Medulla oblongata (tissue), 1 donor: ENCODE measurements around the gene CD44.

ENCODE experiments used
- DNase-seq: peaks from one replicate; pipeline ENCODE4 v3.0.0-alpha.2; 2015; ENCODE audit errors: extremely low spot score

Gene CD44

DNA sequence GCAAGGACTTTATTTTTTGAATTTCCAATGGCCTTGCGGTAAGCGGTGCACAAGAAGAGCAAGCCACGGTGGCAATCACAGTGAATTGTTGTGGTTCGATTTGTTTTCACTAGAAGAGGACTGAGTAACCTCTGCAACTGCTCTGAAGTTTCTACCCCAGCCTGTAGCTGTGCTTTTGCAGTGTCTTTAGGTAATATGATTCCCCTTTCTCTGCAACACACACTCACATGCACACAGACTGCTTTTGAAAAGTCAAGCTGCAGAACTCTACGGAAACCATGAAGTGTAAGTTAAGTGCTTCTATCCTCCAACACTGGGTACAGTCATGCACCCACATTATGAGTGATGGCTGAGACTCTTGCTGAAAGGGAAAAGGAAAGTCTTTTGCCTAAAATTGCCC is 38.4 kb downstream of the CD44 start:
- DNase-seq, result no peak

DNA sequence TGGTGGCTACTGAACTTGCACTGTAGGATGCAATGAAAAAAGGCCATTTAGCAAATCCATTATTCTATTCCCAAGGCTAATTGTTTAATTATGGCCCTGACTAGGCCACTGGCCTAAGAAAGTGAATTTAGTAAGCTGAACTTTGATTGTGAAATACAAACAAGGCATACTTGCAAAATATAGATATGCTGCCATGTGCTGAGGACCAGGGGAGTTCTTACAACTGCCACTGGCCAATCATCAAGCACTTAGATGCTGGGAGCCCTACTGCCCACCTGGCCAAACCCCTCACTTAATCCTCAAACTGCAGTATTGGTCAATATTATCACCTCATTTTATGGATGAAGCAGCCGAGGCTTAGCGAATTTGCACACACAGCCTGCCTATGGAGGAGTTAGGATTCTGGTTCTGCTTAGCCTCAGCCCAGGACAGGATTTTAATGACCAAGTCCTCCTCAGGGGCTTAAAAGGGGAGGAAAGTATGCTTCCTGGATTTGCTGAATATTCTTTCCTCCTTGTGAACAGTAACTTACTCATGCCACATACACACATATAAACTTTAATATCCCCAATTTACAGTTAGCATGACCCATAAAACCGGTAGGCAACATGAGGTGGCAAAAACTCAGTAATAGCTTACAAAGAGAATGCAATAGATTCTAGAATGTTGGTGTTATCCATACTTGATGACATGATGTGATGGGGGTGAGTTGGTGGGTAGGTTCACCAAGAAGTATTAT is 39.3 kb downstream of the CD44 start:
- no peak for DNase-seq

DNA sequence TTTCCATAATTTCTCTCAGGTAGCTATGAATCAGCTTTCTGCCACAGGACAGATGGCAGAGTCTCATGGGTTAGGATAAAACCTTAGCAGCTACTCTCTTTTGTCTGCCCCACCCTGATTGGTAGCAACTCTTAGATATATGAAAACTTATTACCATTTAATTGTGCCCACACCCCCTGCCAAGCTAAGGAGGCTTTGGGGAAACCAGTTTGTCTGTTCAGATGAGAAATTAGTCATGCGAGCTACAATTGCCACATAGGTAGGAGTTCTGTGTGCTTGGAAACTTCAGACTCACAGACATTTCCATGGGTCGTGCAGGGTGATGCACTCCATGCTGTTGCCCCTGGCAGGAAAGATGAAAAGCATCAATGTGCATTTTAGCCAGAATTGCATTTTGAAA is 39.9 kb downstream of the CD44 start:
- DNase-seq, result no peak

DNA sequence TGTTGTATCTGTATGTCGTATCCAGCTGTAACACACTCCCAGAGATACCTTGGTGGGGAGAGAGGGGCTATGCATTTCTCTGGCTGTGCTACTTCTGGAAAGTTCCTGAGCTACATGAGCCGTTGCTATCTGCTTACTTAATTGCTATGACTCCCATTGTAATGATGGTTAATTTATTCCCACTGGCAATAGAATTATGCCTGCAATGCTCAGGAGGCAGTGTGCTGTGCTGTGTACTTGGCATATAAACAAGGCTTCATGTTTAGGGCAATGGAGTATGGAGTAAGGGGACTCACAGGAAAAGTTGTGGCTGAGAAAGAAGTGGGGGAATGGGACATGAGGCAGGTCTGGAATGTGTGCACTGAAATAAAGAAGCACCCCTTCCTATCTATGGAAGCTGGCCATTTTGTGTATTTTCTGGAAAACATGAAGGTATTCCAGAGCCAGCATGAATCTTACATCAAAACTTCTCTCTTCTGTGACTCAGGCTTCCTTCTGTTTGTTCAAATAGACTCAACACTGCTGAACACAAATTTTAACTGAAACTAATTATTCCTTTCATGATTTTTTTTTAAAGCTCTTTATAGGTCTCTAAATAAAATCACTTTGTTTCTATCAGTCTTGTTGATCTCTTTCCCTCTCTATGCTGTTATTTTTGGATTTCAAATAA is 40.6 kb downstream of the CD44 start:
- no peak for DNase-seq

DNA sequence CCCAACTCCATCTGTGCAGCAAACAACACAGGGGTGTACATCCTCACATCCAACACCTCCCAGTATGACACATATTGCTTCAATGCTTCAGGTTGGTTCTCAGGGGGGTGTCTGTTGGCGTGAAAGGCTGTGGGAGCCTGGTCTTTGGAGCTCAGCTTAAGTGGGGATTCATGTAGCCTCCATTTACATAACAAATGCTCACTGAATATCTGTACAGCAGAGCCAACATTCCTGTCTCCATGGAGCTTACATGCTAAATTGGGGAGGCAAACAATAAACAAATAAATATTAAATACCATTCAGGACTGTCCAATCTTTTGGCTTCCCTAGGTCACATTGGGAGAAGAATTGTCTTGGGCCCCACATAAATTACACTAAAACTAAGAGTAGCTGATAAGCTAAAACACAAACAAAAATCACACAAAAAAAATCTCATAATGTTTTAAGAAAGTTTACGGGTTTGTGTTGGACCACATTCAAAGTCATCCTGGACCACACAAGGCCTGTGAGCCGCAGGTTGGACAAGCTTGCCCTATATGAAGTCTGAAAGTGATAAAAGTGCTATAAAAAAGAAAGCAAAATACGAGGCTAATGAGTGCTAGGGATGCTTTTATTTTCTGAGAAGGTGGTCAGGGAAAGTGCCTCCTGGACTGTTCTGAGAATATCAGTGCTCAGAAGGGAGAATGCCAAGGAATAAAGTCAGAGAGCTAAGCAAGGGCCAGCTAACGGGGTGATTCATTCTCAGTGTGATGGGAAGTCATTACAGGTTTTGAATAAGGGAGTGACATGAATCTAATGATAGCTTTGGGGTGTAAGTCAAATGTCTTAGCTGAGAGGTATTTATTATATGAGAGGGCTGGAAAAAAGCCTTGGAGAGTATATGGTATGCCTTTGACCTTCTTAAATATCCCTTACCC is 41.6 kb downstream of the CD44 start:
- no peak for DNase-seq

DNA sequence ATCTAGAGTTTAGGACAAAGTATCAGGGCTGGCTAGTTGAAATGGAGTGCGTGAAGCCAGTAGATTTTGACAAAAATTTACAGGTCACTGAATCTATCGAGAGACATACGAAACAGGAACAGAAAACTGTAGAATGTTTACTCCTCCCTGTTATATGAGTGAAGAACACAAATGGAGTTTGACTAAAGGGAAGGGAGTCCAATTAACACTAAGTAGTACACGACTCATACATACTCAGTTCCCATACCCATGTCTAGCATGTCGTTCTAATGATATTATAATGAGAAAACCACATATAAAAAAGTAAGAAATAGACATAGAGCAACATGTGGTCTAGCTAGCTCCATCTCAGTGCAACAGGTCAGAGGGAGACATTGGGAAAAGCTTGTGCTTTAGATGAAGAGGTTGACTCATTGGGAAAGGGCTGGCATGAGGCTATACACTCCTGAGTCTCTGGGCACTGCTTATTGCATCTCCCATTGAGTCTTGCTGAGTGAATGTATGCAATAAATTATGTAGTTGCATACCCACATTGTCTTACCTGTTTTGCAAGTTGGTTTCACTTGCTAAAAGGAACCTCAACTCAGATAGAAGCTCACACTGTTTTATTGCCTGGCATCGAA is 43.5 kb downstream of the CD44 start:
- DNase-seq, result no peak

DNA sequence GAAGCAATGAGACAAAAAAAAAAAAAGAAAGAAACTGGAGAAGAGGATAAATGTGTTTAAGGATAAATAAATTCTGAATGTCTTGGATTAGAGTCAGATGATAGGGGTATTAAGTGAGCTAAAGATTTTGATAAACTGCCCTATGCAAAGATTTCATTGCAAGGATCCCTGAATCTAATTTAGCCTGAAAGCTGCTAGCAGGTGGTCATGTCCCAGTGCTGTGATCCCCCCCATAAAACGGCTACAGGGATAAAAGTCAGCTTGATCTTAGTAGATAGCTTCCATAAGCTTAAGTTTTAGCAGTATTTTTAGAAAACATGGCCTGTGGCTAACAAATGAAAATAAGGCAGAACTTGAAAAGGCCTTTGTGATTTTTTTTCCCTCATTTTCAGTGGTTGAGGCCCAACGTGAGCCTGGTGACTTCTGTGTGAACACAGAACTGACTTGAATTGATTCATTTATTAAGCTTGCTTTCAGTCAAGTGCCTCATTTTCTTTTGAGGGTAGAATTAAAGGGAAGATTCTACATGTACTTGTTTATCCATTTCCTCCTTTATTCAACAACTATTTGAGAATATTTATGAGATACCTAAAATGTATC is 44.5 kb downstream of the CD44 start:
- DNase-seq, result peak; percentile 48

DNA sequence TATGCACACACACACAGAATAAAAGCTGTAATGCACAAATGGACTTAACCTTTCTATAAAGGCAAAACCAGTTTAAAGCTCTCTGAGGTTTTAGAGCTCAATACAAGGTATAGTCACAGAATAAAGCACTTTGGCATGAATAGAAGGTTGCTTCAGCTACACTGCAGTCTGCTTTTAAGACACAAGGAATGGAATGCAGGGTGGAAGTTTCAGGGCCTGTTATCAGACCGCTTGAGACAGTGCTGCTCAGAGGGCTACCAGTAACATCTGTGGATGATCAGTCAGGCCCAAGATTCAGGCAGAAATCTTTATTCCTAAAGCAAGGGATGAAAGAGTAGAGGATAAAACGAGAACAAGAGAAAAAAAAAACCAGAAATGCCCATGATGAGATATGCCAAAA is 46.7 kb downstream of the CD44 start:
- DNase-seq, result no peak

DNA sequence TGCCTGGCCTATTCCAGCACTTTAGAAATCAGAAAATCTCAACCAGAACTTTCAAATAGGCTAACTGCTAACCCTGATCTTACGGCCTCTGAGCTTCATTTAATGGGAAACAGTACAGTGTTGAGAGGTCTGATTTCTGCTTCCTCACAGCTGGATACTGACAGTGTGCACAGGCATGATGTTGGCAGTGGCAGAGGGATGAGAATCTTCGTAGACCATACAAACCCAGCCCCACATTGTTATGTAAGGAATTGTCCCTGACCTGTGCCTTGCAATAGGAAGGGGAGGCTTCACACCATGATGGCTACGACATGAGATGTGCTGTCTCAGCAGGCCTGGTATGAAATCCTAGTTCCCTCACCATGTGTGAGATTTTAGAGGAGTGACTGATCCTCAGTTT is 49.0 kb downstream of the CD44 start:
- no peak for DNase-seq

DNA sequence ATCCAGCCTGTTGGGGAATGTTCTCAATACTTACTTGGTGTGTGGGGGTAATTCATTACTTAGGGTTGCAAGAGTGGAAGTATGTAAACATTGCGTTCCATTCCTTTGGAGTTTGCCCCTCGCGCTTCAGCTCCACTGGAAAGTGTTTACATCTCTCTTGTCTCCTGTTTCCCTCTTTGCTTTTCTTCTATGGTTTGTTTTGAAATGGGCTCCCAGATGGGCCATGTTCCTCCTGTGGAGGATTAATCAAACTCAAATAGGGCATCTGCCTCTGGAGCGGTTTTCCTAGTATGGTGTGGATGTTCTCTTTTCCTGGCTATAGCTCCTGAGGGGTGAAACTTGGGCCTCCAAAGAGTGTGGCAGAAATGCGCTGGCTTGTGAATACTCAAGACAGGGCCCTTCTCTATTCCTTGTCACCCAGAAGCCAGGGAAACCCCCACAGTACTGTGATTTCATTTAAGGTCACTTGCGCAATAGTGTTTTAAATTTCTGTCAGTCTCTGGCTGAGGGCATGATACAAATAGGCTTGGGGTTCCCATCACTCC is 51.9 kb downstream of the CD44 start:
- no peak for DNase-seq

DNA sequence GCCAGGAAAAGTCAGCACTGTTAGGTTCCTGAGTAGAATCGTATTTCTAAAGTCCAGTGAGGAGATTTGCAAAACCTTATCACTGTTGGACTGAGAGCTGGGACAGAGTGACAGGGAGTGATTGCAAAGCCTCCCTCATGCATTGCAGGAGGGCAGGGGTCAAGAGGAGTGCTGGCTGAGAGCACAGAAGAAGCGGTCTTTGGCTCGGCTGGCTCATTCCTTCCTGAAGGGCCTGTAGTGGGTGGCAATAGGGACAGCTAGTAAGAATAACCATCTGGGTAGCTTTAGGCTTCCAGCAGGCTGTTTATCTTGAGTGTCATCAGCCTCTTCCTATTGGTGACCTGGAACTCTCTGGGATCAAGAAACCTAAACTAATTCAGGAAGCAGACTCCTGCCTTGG is 53.4 kb downstream of the CD44 start:
- no peak for DNase-seq

DNA sequence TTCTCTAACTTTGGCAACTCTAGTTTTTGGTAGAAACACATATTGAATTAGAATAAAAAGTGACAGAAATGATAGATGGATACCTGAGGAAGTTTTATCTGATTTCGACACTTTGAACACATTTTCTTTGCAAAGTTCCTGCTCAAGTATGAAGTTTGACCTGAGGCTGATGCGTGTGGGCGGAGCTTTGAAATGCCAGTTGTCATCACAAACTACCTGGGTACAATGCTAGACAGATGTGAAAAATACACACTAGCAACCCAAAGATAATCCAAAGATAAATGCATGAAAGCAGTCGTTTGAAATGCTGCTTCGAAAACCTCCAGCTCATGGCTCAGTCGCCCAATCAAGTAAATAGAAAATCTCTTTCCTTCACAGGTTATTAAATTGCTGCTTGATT is 54.8 kb downstream of the CD44 start:
- no peak for DNase-seq

DNA sequence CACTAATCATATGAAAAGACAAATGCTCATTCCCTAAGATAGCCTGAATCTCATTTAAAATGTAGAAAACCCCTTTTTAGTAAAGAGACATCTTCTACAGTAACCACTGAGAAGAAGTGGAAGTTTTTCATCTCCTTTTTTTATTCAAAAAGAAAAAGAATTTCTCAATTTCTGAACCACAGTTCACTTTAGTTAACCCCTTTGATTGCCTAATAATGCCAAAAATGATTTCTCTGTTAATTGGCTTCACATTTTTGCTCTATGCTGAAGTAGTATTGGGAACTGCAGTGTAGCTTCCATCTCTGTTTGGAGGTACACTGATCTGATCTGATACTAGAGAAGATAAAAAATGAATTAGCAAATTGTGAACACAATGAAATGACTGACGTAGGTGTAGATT is 58.3 kb downstream of the CD44 start:
- DNase-seq, result no peak

DNA sequence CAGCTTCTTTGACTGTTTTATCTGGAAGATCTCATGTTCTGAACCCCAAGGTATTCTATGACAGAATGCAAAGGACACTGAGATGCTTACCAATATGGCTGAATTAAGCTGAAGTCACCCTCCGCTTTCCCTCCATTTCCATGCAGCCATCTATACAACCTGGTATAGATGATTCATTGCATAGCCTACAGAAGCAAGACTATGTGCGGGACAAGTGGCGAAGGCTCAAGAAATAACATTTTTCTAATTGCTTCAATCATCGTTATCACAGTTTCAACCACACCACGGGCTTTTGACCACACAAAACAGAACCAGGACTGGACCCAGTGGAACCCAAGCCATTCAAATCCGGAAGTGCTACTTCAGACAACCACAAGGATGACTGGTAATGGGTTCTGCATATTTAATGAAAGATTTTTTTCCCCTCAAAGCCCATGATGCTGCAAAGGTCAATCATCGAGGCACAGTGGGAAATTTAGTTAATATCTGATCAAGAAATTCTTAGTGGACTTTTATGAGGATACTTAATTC is 61.9 kb downstream of the CD44 start:
- DNase-seq, result no peak

DNA sequence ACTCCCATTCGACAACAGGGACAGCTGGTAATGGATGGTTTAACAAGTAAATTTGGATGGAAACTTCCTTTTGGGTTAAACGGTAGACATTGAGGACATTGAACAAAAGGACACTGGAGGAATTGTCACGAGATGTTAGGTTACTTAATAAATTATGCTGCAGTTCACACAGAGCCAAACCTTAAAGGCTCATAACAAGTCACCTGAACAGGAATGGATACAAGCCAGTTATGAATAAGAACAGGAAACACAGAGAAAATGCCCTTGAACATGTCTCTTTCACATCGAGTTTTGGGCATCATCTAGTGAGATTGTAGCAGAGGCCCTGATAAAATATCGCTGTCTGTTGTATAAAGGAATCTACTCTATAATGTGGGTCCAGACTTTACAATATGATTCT is 65.6 kb downstream of the CD44 start:
- no peak for DNase-seq

DNA sequence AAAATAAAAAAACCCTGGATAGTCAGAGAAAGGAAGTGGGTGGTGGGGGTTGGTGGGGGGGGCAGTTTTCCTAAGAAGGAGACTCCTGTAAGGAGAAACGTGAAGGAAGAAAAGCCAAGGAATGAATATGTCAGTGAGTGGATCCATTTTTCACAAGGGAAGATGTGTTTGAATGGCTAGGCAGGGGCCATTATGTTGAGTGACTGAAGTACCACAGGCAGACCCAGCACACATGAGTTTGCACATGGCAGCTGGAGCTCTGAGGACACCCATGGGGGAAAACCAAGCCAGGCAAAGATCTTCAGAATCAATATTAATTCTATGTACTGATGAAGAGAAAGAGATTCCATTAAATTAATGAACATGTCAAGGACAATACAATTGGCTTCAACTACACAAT is 67.6 kb downstream of the CD44 start:
- no peak for DNase-seq

DNA sequence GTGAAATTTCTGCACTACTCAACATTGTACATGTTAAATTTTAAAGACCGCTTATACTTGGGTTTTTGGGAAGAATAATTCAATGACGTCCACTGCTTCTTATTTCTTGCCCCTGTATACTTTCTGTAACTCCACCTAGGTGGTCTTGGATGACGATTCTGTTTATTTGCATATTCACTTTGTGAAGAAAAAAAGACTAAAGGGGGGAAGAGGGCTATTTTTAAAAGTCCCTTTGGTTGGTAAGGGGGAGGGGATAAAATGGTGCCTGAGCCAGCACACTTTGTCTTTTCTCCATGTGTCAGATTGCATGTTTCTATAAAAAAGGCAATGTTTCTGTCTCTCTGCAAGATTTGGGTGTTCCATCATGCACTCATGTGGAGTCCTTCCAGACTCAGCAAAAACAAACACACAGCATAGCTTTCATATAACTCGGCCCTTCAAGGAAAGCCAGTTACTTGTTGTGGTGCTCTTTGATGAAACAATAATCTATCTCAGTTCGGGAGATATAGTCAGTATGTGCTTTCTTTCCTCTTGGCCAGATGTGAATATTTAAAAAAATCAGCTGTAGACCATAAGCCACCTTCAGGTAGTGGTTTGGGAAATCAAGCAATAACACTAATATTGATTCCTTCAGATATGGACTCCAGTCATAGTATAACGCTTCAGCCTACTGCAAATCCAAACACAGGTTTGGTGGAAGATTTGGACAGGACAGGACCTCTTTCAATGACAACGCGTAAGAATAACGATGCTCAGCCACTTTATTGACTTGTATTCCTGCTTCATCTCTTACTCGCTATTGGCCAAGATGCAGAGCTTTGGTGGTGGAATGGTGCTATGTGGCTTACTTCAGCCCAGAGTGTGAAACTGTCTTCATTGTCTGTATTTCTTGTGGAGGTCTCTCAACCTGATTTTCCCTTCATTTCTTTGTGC is 68.8 kb downstream of the CD44 start:
- DNase-seq, result no peak

DNA sequence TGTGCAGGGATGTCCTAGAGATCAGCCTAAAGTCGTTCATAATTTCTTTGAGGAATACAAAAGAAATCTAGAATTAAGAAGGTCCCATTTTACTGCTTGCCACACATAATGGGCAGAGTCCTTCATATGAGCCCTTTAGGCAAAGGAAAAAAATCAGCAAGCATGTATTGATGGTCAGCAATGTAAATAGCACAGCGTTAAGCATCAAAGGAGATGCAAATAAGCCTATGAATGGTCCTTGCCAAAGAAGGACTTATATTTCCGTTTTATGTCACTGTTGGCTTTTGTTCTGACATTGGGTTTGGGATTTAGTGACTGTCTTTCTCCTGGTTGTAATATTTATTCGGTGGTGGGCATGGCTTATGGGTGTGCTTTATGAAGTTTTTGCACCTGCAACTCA is 69.8 kb downstream of the CD44 start:
- no peak for DNase-seq

DNA sequence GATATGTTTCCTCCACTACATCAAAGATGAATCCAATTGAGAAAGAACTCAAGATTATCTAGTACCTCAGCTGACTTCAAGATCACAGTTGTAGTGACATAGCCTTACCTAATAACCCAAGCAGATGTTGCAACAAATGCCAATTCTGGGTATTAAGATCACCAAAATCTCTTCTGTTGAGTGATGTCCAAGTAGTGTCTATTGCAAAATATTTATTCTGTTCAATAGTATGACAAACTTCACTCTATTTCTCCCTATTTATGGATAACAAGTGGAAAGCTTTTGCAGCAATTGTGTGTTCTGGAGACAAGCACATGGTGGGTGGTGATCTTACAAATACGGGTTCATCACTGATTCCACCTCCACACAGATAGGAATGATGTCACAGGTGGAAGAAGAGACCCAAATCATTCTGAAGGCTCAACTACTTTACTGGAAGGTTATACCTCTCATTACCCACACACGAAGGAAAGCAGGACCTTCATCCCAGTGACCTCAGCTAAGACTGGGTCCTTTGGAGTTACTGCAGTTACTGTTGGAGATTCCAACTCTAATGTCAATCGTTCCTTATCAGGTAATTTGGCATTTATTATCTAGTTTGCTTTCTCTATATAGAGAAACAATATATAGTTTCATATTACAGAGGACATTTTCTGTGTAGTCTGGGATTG is 72.0 kb downstream of the CD44 start:
- DNase-seq, result no peak

DNA sequence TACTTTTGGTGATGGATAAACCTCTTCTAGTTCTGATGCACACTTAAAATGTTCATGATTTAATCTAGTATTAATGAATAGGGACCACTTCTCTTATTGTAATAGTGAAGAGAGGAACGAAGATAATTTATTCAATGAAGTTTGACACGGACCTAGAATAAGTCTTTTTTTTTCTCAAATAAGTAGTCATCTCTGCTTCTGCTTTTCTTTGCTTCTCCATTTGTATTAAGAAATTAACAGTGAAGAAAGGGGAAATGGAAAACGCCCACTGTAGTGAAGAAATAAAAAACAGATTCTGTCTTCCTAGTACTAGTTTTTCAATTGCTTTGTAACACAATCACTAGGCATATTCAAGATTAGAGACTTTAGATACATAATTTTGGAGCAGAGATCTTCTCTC is 73.0 kb downstream of the CD44 start:
- peak; percentile 71 for DNase-seq
